Measurements from ENCODE around the gene CYB561. TPM values are rescaled to one million over a fixed set of nuclear protein-coding genes. Genes with fewer than 3 reads are reported as not detected.
A peak's percentile ranks its signal among the peaks of the same experiment; 100 is the strongest.

Gene CYB561
- total and polyA plus RNA-seq, 9 of the 15 experiments (the other 6 are each of a cell fraction or from before 2014, with no cell fraction given): 4.0 to 30.8 (median 17.4) TPM

DNA sequence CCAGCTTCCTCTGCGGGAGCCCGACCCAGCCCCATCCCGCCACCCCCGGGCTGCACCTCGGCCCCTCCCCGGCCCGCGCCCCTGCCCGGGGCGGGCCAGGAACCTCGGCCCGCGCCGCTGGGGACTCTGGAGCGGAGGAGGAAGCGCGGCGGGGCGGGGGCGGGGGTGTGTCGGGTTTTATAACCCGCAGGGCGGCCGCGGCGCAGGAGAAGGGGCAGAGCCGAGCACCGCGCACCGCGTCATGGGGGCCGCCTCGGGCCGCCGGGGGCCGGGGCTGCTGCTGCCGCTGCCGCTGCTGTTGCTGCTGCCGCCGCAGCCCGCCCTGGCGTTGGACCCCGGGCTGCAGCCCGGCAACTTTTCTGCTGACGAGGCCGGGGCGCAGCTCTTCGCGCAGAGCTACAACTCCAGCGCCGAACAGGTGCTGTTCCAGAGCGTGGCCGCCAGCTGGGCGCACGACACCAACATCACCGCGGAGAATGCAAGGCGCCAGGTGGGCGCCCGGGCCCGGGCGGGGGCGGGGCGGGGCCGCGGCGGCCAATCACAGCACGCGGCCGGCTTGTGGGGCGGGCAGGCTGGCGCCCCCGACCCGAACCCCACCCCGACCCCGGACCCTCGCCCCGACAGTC, 30.9 kb upstream of the CYB561 start, which contains the start of gene ACE (continued):
- TF ChIP-seq CREBBP (IDR thresholded peaks at IDR 0.05; ENCODE audit: low read depth, low read length): no peak
- TF ChIP-seq HDAC6 (IDR thresholded peaks at IDR 0.05; ENCODE audit: low read depth, low read length): peak; percentile 91; the same call in 1 of the 2 replicates
- peak; percentile 42; the same call in 1 of the 2 replicates for TF ChIP-seq TFAP4 (CRISPR knock-in tag; IDR thresholded peaks at IDR 0.05; ENCODE audit: borderline replicate concordance)
- TF ChIP-seq ZNF57 (CRISPR knock-in tag; IDR thresholded peaks at IDR 0.05): no peak
- TF ChIP-seq ZNF197 (CRISPR knock-in tag; IDR thresholded peaks at IDR 0.05; ENCODE audit: low read depth): no peak
- TF ChIP-seq MYBL2 (IDR thresholded peaks at IDR 0.05; ENCODE audit: low read depth): no peak
- TF ChIP-seq MYBL2 (CRISPR knock-in tag; IDR thresholded peaks at IDR 0.05; ENCODE audit: borderline replicate concordance): no peak
- TF ChIP-seq RBM22 (IDR thresholded peaks at IDR 0.05; ENCODE audit: low read depth, low read length, poor library complexity, severe bottlenecking): no peak
- TF ChIP-seq MCM3 (IDR thresholded peaks at IDR 0.05): no peak
- TF ChIP-seq CXXC5 (CRISPR knock-in tag; IDR thresholded peaks at IDR 0.05): peak; percentile 73
- TF ChIP-seq IFI16 (CRISPR knock-in tag; IDR thresholded peaks at IDR 0.05): no peak
- TF ChIP-seq, protein P1, sequence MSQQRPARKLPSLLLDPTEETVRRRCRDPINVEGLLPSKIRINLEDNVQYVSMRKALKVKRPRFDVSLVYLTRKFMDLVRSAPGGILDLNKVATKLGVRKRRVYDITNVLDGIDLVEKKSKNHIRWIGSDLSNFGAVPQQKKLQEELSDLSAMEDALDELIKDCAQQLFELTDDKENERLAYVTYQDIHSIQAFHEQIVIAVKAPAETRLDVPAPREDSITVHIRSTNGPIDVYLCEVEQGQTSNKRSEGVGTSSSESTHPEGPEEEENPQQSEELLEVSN (IDR thresholded peaks at IDR 0.05; ENCODE audit: borderline replicate concordance in 1 of 2, extremely low read depth in 1 of 2, insufficient read depth in 1 of 2, insufficient read length in 1 of 2, low read depth in 1 of 2, low read length in 1 of 2, poor library complexity in 1 of 2, severe bottlenecking in 1 of 2): peak; percentile 43 to 50
- no peak for TF ChIP-seq PRDM10 (IDR thresholded peaks at IDR 0.05; ENCODE audit: partially characterized antibody)
- no peak for TF ChIP-seq MIER1 (IDR thresholded peaks at IDR 0.05; ENCODE audit: low read depth)
